ENCODE results near the gene ZNF143. TPM values are rescaled to one million over a fixed set of nuclear protein-coding genes. Genes with fewer than 3 reads are reported as not detected.
"Not testable (repeated sequence)": the region's sequence is repeated elsewhere in the genome, so short reads cannot be mapped to it uniquely, and the experiment has no call there.

The ZNF143 gene
- total RNA-seq, 1 experiment from 2014 or later: 27.2 TPM

- Mint-ChIP-seq H3K27me3 (ENCODE audit: insufficient read depth, unreplicated experiment) (no peaks in the 10 kb centered on the region), H3K36me3 (ENCODE audit: insufficient read depth, unreplicated experiment) (peaks cover 91% of the 10 kb centered on the region), H3K27ac (ENCODE audit: unreplicated experiment) (no peak overlapping the region), H3K4me1 (ENCODE audit: low read depth, unreplicated experiment) (no peaks in the 10 kb centered on the region), H3K9me3 (ENCODE audit: unreplicated experiment) (peaks cover 1% of the 10 kb centered on the region), H3K4me3 (ENCODE audit: unreplicated experiment) (no peak overlapping the region)
- no peaks in the 10 kb centered on the region for H3K9me3 ChIP-seq
- ChIA-PET CTCF (no interaction called here), POLR2A (no interaction called here)
- DNase-seq: no peak
- peaks cover 3% of the 10 kb centered on the region for H3K36me3 ChIP-seq (ENCODE audit: control insufficient read depth, insufficient read depth, low read length)
- H3K4me3 ChIP-seq (ENCODE audit: low read depth, low read length): no peak overlapping the region
- no peaks in the 10 kb centered on the region for H3K27me3 ChIP-seq (replicated peaks; ENCODE audit: control insufficient read depth, insufficient read depth, low read length)
- intact Hi-C loops (cut with micrococcal nuclease; ENCODE audit: unreplicated experiment): no loop called here
- BruUV-seq (replicated peaks): no TSS peak
- H3K4me1 ChIP-seq: no peaks in the 10 kb centered on the region
- TF ChIP-seq CTCF (IDR thresholded peaks at IDR 0.05; ENCODE audit: insufficient read depth in 1 of 2, low read depth in 1 of 2, low read length in 1 of 2, severe bottlenecking in 1 of 2, unreplicated experiment in 1 of 2): no peak
Measured at GRCh38 chr11:9446230-9446629, 14.6 kb upstream of the ZNF143 start.

GRCh38 chr11:9448576-9449352, 12.0 kb upstream of the ZNF143 start:
- Mint-ChIP-seq H3K4me1 (ENCODE audit: low read depth, unreplicated experiment) (peaks cover 10% of the 10 kb centered on the region), H3K36me3 (ENCODE audit: insufficient read depth, unreplicated experiment) (peaks cover 89% of the 10 kb centered on the region), H3K9me3 (ENCODE audit: unreplicated experiment) (peaks cover 16% of the 10 kb centered on the region), H3K4me3 (ENCODE audit: unreplicated experiment) (no peak overlapping the region), H3K27me3 (ENCODE audit: insufficient read depth, unreplicated experiment) (no peaks in the 10 kb centered on the region), H3K27ac (ENCODE audit: unreplicated experiment) (no peak overlapping the region)
- BruUV-seq (replicated peaks): no TSS peak
- Histone ChIP-seq H3K9me3 (peaks cover 12% of the 10 kb centered on the region), H3K27me3 (replicated peaks; ENCODE audit: control insufficient read depth, insufficient read depth, low read length) (no peaks in the 10 kb centered on the region), H3K4me3 (ENCODE audit: low read depth, low read length) (no peak overlapping the region), H3K36me3 (ENCODE audit: control insufficient read depth, insufficient read depth, low read length) (no peaks in the 10 kb centered on the region; the same call in 1 of the 2 replicates), H3K4me1 (no peaks in the 10 kb centered on the region)
- TF ChIP-seq CTCF (IDR thresholded peaks at IDR 0.05; ENCODE audit: insufficient read depth in 1 of 2, low read depth in 1 of 2, low read length in 1 of 2, severe bottlenecking in 1 of 2, unreplicated experiment in 1 of 2): no peak
- DNase-seq: no peak
- ChIA-PET POLR2A (interaction anchor here (0.6 to 1.0 kb wide), 2 partner anchors 89 to 124 kb away, joined by 3 to 5 read pairs; no protein-coding TSS in a partner anchor), CTCF (interaction anchor here (1.0 kb wide), 1 partner anchor 58 kb away, joined by 4 read pairs; no protein-coding TSS in a partner anchor)
- intact Hi-C loops (cut with micrococcal nuclease; ENCODE audit: unreplicated experiment): no loop called here

GRCh38 chr11:9452023-9452422, 8.8 kb upstream of the ZNF143 start:
- peaks cover 71% of the 10 kb centered on the region for H3K36me3 Mint-ChIP-seq (ENCODE audit: insufficient read depth, unreplicated experiment)
- intact Hi-C loops (cut with micrococcal nuclease; ENCODE audit: unreplicated experiment); H3K27me3 ChIP-seq (replicated peaks; ENCODE audit: control insufficient read depth, insufficient read depth, low read length); H3K27me3 Mint-ChIP-seq (ENCODE audit: insufficient read depth, unreplicated experiment); H3K4me1 ChIP-seq; CTCF ChIA-PET; H3K4me3 ChIP-seq (ENCODE audit: low read depth, low read length); POLR2A ChIA-PET; BruUV-seq (replicated peaks); H3K36me3 ChIP-seq (ENCODE audit: control insufficient read depth, insufficient read depth, low read length): not testable (repeated sequence)
- H3K4me1 Mint-ChIP-seq (ENCODE audit: low read depth, unreplicated experiment): peaks cover 10% of the 10 kb centered on the region
- H3K9me3 ChIP-seq: peaks cover 12% of the 10 kb centered on the region
- DNase-seq: peak; percentile 70 to 71
- H3K4me3 Mint-ChIP-seq (ENCODE audit: unreplicated experiment): peak overlapping the region; percentile 23
- H3K9me3 Mint-ChIP-seq (ENCODE audit: unreplicated experiment): peaks cover 16% of the 10 kb centered on the region
- peak overlapping the region; percentile 77 for H3K27ac Mint-ChIP-seq (ENCODE audit: unreplicated experiment)
